Left lung (tissue), 10 donors: ENCODE data around the gene C1QL2. TPM values are rescaled to one million over a fixed set of nuclear protein-coding genes. Genes with fewer than 3 reads are reported as not detected.

Experiments used
- ATAC-seq: fragments of 200-7000 bp; cut with Tn5 transposase; one replicate; pipeline ENCODE4 v1.9.1; 2020; ENCODE audit warnings: moderate library complexity
- DNase-seq, 4 donors: peaks; one replicate each; pipeline ENCODE4 v3.0.0-alpha.2; 2013 to 2020
- H3K27ac ChIP-seq, 2 donors: fragments of 200-600 bp; sonication (generic) in 1 of 2; one replicate each; pipeline versions ENCODE4 v1.5.0 to v1.8.0; 2020 to 2021
- H3K27me3 ChIP-seq, 2 donors: fragments of 200-600 bp; sonication (generic) in 1 of 2; one replicate each; pipeline versions ENCODE4 v1.5.0 to v1.8.0; 2020 to 2021
- H3K36me3 ChIP-seq, 2 donors: fragments of 200-600 bp; sonication (generic) in 1 of 2; one replicate each; pipeline versions ENCODE4 v1.5.0 to v1.8.0; 2020 to 2021
- H3K4me1 ChIP-seq, 2 donors: fragments of 200-600 bp; one replicate each; pipeline ENCODE4 v1.8.0; 2021
- H3K4me3 ChIP-seq, 2 donors: fragments of 200-600 bp; sonication (generic) in 1 of 2; one replicate each; pipeline versions ENCODE4 v1.5.0 to v1.8.0; 2020 to 2021; ENCODE audit warnings: mild to moderate bottlenecking in 1 of 2
- H3K9me3 ChIP-seq, 2 donors: fragments of 200-600 bp; sonication (generic) in 1 of 2; one replicate each; pipeline versions ENCODE4 v1.5.0 to v1.8.0; 2020 to 2021
- intact Hi-C, 2 donors: fragments of 100-400 bp; cut with DNase I; formaldehyde crosslinking; loops; one replicate each; pipeline versions ENCODE4 v1.11.2 to v1.14.2; 2022
- polyA plus RNA-seq, 6 donors: library from polyadenylated mRNA; unstranded; fragments of 120-200 nt; gene quantifications; one replicate each; pipeline ENCODE4 v1.2.1, GENCODE V29; 2013; ENCODE audit not compliant: insufficient read length in 6 of 6
- total RNA-seq, 2 donors: library from RNA; stranded (reverse); fragmentation: NEBNext Ultra II Directional; extraction: Animal tissue kit (Norgen Biotek cat#: 25700); gene quantifications; one replicate each; pipeline ENCODE4 v1.2.1, GENCODE V29; 2021
- TF ChIP-seq, protein P1 (sequence below), 2 donors: fragments of 200-600 bp; sonication (generic) in 1 of 2; IDR thresholded peaks; one replicate each; pipeline versions ENCODE4 v1.5.0 to v1.8.0; 2021; ENCODE audit warnings: antibody characterized with exemption in 2 of 2
- donor health status: DM: no; HTN: yes; CAD: no.
- donor health status: DM: no; HTN: no; CAD: no.

C1QL2 gene
- total and polyA plus RNA-seq, 8 donors = not detected

DNA sequence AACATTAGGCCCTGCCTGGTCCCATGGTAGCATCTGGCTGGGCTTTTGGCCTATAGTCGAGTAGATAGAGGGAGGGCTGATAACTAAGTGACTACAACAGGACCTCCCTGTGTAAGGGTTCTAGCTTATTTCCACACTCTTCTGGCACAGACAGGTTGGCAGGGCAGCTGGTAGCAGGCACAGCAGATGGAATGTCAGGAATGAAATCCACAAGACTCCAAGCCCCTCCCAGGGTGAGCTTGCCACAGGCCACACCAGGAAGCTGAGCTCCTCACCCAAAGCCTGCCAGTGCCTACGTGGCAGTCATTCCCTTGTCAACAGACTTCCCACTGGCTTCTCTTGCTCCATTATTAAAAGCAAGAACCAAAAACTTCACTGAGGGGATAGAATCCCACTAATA is 20.7 kb upstream of the C1QL2 start:
- DNase-seq (peak in 1 of 4 donors; percentile 56), ATAC-seq (peak; percentile 88)
- Histone ChIP-seq H3K36me3 (no peaks in the 10 kb centered on the region), H3K4me1 (no peaks in the 10 kb centered on the region), H3K4me3 (no peak overlapping the region), H3K27ac (no peak overlapping the region), H3K27me3 (no peaks in the 10 kb centered on the region), H3K9me3 (no peaks in the 10 kb centered on the region)
- intact Hi-C loops = no loop called here
- TF ChIP-seq, protein P1, sequence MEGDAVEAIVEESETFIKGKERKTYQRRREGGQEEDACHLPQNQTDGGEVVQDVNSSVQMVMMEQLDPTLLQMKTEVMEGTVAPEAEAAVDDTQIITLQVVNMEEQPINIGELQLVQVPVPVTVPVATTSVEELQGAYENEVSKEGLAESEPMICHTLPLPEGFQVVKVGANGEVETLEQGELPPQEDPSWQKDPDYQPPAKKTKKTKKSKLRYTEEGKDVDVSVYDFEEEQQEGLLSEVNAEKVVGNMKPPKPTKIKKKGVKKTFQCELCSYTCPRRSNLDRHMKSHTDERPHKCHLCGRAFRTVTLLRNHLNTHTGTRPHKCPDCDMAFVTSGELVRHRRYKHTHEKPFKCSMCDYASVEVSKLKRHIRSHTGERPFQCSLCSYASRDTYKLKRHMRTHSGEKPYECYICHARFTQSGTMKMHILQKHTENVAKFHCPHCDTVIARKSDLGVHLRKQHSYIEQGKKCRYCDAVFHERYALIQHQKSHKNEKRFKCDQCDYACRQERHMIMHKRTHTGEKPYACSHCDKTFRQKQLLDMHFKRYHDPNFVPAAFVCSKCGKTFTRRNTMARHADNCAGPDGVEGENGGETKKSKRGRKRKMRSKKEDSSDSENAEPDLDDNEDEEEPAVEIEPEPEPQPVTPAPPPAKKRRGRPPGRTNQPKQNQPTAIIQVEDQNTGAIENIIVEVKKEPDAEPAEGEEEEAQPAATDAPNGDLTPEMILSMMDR (IDR thresholded peaks at IDR 0.05) = no peak

DNA sequence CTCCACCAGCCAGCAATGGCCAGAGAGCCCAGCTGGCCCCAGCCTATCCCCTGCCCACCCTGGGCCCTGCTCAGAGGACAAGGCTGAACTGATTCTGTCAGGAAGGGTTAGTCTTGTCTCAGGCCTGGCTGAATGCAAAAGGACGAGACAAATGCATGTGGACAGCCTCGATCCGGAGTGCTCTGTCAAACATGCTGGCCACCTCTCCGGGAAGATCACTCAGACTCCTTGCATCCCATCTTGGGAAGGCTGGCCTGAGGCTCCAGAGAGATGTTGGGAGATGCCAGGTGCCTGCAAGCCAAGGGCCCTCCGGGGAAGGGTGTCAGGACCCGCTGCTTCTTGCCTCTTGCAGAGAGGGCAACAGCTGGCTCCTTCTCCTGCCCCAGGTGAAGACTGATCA is 20.2 kb upstream of the C1QL2 start:
- intact Hi-C loops = no loop called here
- DNase-seq = no peak
- TF ChIP-seq, protein P1 (IDR thresholded peaks at IDR 0.05) = no peak

DNA sequence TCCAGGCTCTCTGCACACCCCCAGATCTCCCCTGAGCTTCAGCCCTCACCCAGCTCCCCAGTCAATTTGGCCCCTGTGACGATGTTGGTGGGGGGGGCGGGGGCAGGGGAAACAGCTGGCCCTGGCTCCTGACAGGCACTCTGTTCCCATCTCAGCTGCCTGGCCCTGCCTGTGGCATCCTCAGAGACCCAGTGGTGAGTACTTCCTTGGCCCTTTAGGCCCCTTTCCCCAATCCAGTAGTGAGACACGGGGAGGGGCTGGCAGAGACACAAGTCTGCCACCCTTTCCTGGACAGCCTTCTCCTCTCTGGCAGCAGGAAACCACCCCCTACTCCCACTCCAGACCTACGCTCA is 19.3 kb upstream of the C1QL2 start:
- TF ChIP-seq, protein P1 (IDR thresholded peaks at IDR 0.05) = no peak
- no peaks in the 10 kb centered on the region for H3K9me3 ChIP-seq
- no peak overlapping the region for H3K4me3 ChIP-seq
- DNase-seq (no peak), ATAC-seq (no peak)
- no peaks in the 10 kb centered on the region for H3K4me1 ChIP-seq
- no peaks in the 10 kb centered on the region for H3K27me3 ChIP-seq
- no peak overlapping the region for H3K27ac ChIP-seq
- intact Hi-C loops = no loop called here
- no peaks in the 10 kb centered on the region for H3K36me3 ChIP-seq

More for the DNA sequence above, 20.2 kb upstream of the C1QL2 start:
- Histone ChIP-seq H3K27ac (no peak overlapping the region), H3K4me1 (no peaks in the 10 kb centered on the region), H3K9me3 (no peaks in the 10 kb centered on the region), H3K27me3 (no peaks in the 10 kb centered on the region), H3K4me3 (no peak overlapping the region), H3K36me3 (no peaks in the 10 kb centered on the region)
- no peak for ATAC-seq

DNA sequence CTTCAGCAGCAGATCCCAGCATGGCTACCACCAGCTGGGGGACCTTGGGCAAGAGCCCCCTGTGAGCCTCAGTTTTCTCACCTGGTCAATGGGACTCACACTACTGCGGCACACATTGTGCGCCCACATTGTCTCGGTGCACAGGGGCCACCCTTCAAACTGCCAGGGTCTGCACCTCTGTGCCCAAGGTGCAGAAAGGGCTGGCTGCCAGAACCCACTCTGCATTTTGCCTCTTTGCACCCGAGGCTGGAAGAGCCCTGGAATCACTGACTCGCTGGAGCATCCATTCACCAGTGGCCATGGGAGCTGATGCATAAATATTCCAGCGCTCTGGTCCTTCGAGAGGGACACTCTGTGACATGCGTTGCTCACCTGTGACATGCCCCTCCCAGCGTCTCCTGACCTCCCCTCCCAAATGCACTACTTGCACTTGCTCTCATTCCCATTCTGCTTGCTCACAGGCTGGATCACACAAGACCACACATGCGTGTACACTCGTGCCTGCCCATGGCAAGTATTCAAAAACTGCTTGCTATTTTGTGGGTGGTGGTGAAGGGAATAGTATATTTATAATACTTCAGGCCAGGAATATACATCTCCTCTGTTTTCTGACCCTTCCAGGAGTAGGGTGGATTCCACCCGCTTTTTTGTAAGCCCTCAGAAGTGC is 18.8 kb upstream of the C1QL2 start:
- intact Hi-C loops = no loop called here
- no peaks in the 10 kb centered on the region for H3K9me3 ChIP-seq
- no peaks in the 10 kb centered on the region for H3K36me3 ChIP-seq
- no peak overlapping the region for H3K4me3 ChIP-seq
- no peak overlapping the region for H3K27ac ChIP-seq
- ATAC-seq (no peak), DNase-seq (no peak)
- H3K4me1 ChIP-seq = no peaks in the 10 kb centered on the region
- H3K27me3 ChIP-seq = no peaks in the 10 kb centered on the region
- TF ChIP-seq, protein P1 (IDR thresholded peaks at IDR 0.05) = no peak

DNA sequence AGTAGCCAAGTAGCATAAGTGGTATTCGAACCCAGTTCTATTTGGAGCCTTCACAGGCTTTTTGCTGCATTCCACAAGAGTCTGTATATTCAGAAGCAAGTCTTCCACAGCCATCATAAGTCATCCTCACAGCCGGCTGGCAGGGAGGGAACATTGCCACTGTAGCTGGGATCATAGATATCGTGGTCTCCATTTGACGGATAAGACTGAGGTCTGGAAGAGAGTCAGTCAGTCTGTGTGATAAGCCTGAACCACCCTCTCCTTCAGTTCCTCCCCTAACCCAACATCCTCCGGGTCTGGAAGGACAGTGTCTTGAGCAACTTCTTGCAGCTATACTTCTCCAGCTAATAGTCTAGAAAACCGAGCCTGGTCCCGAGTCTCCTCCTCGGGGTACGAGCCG is 17.0 kb upstream of the C1QL2 start:
- TF ChIP-seq, protein P1 (IDR thresholded peaks at IDR 0.05) = no peak
- Histone ChIP-seq H3K4me1 (no peaks in the 10 kb centered on the region), H3K27ac (no peak overlapping the region), H3K27me3 (peaks cover 0 to 1% of the 10 kb centered on the region in 2 donors), H3K36me3 (no peaks in the 10 kb centered on the region), H3K4me3 (no peak overlapping the region), H3K9me3 (no peaks in the 10 kb centered on the region)
- intact Hi-C loops = no loop called here
- ATAC-seq = no peak
- DNase-seq = no peak
